NCI-H146 treated with DMSO at 0.1 percent for 48 hours (cell line): ENCODE measurements around the gene CDH18.
A peak's percentile ranks its signal among the peaks of the same experiment; 100 is the strongest.

ENCODE experiments used
- DNase-seq: peaks from one replicate; lab custom pipeline; 2025; ENCODE audit not compliant: unreplicated experiment; lab: John Stamatoyannopoulos, UW

CDH18 gene

DNA sequence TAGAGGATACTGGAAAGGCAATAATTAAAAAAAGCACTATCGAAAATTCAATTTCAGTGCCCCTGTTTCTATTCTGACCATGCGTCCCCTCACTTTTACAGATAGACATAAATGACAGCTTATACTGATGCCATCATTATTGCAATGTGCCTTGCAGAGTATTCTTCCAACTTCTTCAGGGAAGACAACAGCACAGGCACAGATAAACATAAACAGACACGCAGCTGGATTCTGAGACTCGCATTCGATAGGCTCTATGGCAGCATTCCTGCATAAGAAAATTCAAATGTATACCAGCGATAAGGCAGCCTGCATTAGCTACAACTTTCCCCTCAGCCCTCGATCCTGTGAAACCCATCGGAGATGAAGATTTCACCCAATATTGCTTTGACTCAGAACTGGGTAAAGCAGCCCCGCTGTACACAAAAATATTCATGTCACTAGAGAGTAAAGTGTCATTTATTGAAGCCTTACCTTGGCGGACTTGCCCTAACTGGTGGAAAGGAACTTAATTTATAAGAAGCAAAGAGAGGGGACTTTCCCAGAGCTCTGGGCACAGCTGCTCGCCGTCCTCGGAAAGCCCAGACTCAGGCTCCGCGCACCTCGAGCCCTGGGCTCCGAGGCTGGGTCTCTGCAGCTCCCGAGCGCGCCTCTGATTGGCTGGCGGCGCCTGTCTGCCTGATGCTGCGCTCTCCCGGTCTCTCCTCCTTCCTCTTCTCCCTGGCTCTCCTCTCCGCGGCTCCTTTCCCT lies at the start of gene CDH18:
TSS of gene CDH18 (minus strand) at position 589 of the 750 bp plus-strand sequence. CDS start 149,214 bp downstream, outside the sequence.
- DNase-seq = peak; percentile 15

- DNase-seq = no peak
Observed at GRCh38 chr5:20034717-20035116, 46.7 kb upstream of the CDH18 start.

DNA sequence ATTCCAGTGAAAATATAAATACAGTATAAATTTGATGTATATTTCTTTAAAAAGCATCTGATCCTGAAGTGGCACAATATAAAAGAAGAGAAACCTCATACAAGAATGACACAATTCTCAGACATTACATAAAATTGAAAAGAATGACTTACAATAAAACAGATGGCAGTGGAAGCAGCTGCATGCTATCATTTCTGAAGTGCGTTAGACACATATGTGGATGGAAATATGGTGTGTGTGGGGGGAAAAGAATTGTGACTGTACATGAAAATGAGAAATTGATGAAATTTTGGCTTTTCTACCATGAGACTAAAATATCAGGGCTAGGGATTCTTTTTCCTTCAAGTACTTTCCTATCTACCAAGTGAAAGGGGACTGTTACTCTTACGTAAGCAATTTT lies 45.9 kb upstream of the CDH18 start:
- no peak for DNase-seq

GRCh38 chr5:20032896-20033295 lies 44.9 kb upstream of the CDH18 start:
- no peak for DNase-seq

DNA sequence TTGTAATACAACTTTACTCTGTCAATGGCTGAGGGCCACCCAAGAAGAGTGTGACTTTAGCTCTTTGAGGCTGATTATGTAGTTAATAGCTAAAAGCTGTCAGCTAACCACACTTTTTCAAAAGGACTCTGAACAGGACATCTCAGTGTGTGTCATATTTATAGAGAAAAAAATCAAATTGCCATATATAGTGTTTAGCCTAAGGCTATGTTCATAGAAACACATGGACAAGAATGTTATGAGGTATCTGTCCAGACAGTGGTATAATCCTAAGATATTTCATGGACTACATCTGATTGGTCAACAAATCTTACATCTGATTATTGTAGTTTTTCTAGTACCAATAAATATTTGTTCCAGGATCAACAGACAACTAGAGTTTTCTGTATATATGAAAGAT lies 42.1 kb upstream of the CDH18 start:
- DNase-seq = no peak

DNA sequence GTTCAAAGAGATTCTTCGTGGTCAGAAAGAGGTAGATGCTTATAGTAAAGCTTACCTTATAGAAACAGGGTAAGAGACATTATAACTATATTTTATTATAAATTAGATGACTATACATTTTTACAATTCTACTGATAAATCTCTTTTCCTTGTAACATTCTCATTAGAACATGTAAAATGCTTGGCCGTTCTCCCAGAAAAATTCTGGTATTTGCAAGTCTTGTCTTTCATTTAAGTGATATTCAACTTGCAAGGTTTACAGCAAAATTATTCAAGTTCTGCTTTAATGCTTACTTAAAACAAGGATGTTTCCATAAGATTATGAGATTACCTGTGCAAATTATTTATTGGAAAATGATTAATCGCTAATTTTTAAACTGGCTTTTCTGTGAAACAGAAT lies 41.3 kb upstream of the CDH18 start:
- DNase-seq = no peak

GRCh38 chr5:20028506-20028905 lies 40.5 kb upstream of the CDH18 start:
- DNase-seq = no peak

- DNase-seq = no peak
Observed at GRCh38 chr5:20023686-20024180, 35.7 kb upstream of the CDH18 start.

DNA sequence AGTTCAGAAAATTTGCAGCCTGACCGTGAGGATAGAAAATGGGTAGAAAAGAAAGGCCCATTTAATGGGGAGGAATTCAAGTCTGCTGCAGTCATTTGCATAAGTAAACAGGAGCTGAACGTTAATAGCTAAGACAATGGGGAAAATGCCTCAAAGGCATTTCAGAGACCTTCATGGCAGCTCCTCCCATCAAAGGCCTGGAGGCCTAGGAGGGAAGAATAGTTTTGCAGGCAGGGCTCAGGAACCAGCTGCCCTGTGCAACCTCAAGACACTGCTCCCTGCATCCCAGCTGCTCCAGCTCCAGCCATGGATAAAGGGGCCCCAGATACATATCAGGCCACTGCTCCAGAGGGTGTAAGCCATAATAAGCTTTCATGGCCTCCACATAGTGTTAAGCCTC lies 32.2 kb upstream of the CDH18 start:
- no peak for DNase-seq

GRCh38 chr5:20017021-20017420 lies 29.0 kb upstream of the CDH18 start:
- DNase-seq = no peak

DNA sequence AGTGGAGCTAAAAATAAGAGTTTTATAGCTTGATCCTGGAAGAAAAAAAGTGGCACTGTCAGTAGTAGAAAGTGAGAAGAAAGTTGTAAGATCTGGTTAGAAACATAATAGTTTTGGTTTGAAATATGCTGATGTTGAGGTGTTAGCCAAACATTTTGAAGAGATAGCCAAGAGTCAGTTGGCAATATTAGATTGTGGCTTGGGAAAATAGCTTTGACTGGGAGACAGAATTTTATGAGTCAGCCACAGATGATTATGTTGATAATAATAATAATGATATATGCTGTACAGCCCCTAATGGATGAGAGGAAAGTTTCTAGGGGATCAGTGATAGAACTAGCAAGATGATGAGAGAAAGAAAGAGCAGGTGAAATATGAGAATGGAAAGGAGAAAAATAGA lies 12.4 kb upstream of the CDH18 start:
- no peak for DNase-seq

DNA sequence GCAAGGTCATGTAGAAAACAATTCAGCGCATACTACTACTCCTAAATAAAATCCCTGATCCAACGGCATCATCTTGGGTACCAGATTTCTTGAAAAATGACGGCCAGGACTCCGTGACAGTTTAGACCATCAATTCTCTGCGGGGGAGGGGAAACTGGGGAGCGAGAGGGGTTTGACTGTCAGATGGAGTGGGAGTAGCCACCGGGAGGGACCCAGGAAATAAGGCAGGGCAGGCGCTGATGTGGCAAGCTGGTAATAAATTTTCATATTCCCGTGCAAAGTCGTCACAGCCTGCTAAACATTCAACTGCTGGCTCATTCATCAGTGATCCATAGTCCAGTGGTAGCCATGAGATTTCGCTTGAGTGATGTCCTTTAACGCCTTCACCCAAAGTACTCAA lies 457 bp upstream of the CDH18 start:
- DNase-seq = no peak

- no peak for DNase-seq
Observed at GRCh38 chr5:19986806-19987205, 1.2 kb downstream of the CDH18 start.

DNA sequence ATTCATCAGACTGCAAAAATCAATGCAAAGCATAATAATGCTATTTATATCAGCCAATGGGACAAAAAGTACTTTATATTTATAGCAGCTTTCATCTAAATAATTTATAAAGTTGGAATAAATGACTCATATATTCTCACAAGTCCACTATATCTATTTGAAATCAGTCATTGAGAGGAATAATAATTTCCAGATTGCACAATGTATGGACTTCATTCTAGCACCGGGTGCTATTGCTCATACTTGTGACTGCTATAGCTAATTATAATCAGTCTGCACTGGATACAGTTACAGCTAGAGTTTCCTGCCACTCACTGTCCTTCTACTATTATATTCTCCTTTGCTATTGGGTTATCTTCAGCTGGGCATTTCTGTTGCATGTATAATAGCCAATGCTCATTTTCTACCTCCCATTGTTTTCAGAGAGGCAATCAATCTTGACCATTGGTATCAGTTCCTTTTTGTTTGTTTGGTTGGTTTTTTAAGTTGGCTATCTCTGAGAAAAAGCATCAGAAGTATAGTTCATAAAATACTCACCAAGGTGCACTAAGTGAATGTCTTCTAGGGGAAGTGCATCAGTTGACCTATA lies 1.9 kb downstream of the CDH18 start:
- DNase-seq = no peak

GRCh38 chr5:19978476-19978875 lies 9.5 kb downstream of the CDH18 start:
- DNase-seq = no peak

GRCh38 chr5:19977099-19977498 lies 10.9 kb downstream of the CDH18 start:
- DNase-seq = no peak

- no peak for DNase-seq
Observed at GRCh38 chr5:19975795-19976194, 12.2 kb downstream of the CDH18 start.

DNA sequence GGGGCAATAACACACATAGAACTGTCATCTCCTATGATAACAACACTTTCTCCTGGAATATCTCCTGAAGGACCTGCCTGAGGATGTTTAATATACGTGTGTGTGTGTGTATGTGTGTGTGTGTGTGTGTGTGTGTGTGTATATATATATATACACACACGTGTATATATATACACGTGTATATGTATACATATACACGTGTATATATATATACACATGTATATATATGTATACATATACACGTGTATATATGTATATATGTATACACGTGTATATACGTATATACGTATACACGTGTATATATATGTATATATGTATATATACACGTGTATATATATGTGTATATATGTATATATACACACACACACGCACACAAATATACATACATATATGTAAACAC lies 27.5 kb downstream of the CDH18 start:
- no peak for DNase-seq

DNA sequence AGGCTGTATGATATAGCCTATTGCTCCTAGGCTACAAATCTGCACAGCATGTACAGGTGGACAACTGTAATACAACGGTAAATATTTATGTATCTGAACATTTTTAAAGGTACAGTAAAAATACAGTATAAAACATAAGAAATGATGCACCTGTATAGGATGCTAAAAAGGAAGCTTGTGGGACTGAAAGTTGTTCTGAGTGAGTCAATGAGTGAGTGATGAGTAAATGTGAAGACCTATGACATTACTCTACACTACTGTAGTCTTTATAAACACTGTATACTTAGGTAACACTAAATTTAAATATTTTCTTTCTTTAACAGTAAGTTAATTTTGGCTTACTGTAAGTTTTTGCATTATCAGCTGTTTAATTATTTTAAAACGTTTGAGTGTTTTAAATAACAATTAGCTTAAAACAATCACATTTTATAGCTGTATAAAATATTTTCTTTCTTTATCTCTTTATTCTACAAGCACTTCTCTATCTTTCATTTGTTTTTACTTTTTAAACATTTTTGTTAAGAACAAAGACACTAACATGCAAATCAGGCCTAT lies 28.1 kb downstream of the CDH18 start:
- DNase-seq = no peak

GRCh38 chr5:19950897-19951296 lies 37.1 kb downstream of the CDH18 start:
- DNase-seq = no peak

GRCh38 chr5:19940192-19940591 lies 47.8 kb downstream of the CDH18 start:
- no peak for DNase-seq

- DNase-seq = no peak
Observed at GRCh38 chr5:19930451-19930850, 57.5 kb downstream of the CDH18 start.
